Transverse colon (tissue), 4 donors: ENCODE results near the gene MYRF.

Experiments
- CTCF ChIP-seq, 5 experiments: fragments of 200-600 bp in 3 of 5; fragments of 450-650 bp in 2 of 5; sonication (generic) in 3 of 5; IDR thresholded peaks; 1 replicate in 2 of 5; 2 replicates in 3 of 5; pipeline ENCODE4 v1.5.1; 2016 to 2017; ENCODE audit warnings: antibody characterized with exemption in 5 of 5, inconsistent platforms in 3 of 5, mild to moderate bottlenecking in 2 of 5, moderate library complexity in 1 of 5
- POLR2AphosphoS5 ChIP-seq, 3 donors: sonication (generic); formaldehyde crosslinking; IDR thresholded peaks; one replicate each; pipeline ENCODE4 v1.6.1; 2016; ENCODE audit warnings: antibody characterized with exemption in 3 of 3

GRCh38 chr11:61714916-61715315, 37.5 kb upstream of the MYRF start:
- TF ChIP-seq CTCF (IDR thresholded peaks at IDR 0.05) (no peak), POLR2AphosphoS5 (IDR thresholded peaks at IDR 0.05) (no peak)
